GM21529 (cell line): Measurements from ENCODE around the gene PTGDS.

Source experiments
- ATAC-seq: cut with Tn5 transposase; IDR thresholded peaks from one replicate; pipeline ENCODE4 v1.9.1; 2021; ENCODE audit not compliant: unreplicated experiment

PTGDS gene

GRCh38 chr9:136957461-136957860 is 19.8 kb upstream of the PTGDS start:
- no peak for ATAC-seq

- no peak for ATAC-seq
These were observed 19.4 kb upstream of the PTGDS start for GRCh38 chr9:136957901-136958300.

- ATAC-seq = no peak
These were observed 18.8 kb upstream of the PTGDS start for GRCh38 chr9:136958473-136958872.

- no peak for ATAC-seq
These were observed 18.1 kb upstream of the PTGDS start for GRCh38 chr9:136958898-136959850.

- no peak for ATAC-seq
These were observed 16.9 kb upstream of the PTGDS start for GRCh38 chr9:136960212-136960937.

- ATAC-seq = no peak
These were observed 16.4 kb upstream of the PTGDS start for GRCh38 chr9:136960938-136961275.

GRCh38 chr9:136961279-136962065 is 15.8 kb upstream of the PTGDS start:
- ATAC-seq = no peak

GRCh38 chr9:136962163-136962562 is 15.1 kb upstream of the PTGDS start:
- no peak for ATAC-seq

- ATAC-seq = no peak
These were observed 14.5 kb upstream of the PTGDS start for GRCh38 chr9:136962701-136963248.

GRCh38 chr9:136963341-136963740 is 14.0 kb upstream of the PTGDS start:
- no peak for ATAC-seq

GRCh38 chr9:136963751-136964150 is 13.6 kb upstream of the PTGDS start:
- ATAC-seq = no peak

- ATAC-seq = no peak
These were observed 13.1 kb upstream of the PTGDS start for GRCh38 chr9:136964171-136964689.

GRCh38 chr9:136964833-136965422 is 12.4 kb upstream of the PTGDS start:
- ATAC-seq = no peak

GRCh38 chr9:136965771-136966484 is 11.4 kb upstream of the PTGDS start:
- ATAC-seq = no peak

- no peak for ATAC-seq
These were observed 8.8 kb upstream of the PTGDS start for GRCh38 chr9:136968333-136969127.

- ATAC-seq = no peak
These were observed 8.2 kb upstream of the PTGDS start for GRCh38 chr9:136969150-136969549.

GRCh38 chr9:136969774-136970173 is 7.5 kb upstream of the PTGDS start:
- ATAC-seq = no peak

GRCh38 chr9:136970361-136970760 is 6.9 kb upstream of the PTGDS start:
- no peak for ATAC-seq

GRCh38 chr9:136971746-136972145 is 5.6 kb upstream of the PTGDS start:
- no peak for ATAC-seq
